Measurements from ENCODE around the gene LRRK2. TPM values are rescaled to one million over a fixed set of nuclear protein-coding genes. Genes with fewer than 3 reads are reported as not detected.

The LRRK2 gene
- total and polyA plus RNA-seq, 2 of the 8 experiments (the other 6 are each of a cell fraction or from before 2014, with no cell fraction given), result 0.06 to 0.13 TPM

DNA sequence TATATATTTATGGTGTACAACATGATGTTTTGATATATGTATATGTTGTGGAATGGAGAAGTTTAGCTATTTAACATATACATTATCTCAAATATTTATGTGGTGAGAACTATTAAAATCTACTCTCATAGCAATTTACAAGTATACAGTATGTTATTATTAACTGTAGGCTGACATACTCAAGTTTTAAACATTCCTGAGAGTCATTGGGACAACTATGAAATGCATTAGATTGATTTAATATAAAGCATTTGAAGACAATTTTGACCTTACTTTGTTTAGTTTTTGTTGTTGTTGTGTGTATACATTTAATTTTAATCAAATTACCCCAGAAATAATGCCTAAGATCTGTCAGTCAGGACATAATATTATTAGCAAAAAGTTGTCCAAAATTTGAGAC lies 99.5 kb downstream of the LRRK2 start:
- H3K27me3 ChIP-seq (replicated peaks in 1 of 4; ENCODE audit: control insufficient read depth in 3 of 4, extremely low read depth in 1 of 4, insufficient read depth in 3 of 4, low read length in 3 of 4), result no peaks in the 10 kb centered on the region
- no peaks in the 10 kb centered on the region for H4K20me1 ChIP-seq (replicated peaks in 1 of 2; ENCODE audit: control insufficient read depth in 1 of 2, insufficient read depth in 2 of 2, low read length in 2 of 2)
- no peaks in the 10 kb centered on the region for H3K9me3 ChIP-seq (ENCODE audit: insufficient read depth in 2 of 2, low read depth in 1 of 2, low read length in 1 of 2)
- no peak overlapping the region for H4K5ac ChIP-seq (ENCODE audit: insufficient read length, low read depth, low read length)
- H3K56ac ChIP-seq (replicated peaks; ENCODE audit: insufficient read length, low read depth, low read length), result no peak overlapping the region
- H3K23ac ChIP-seq (ENCODE audit: insufficient read length), result no peak overlapping the region
- no peak overlapping the region for H3K4ac ChIP-seq (replicated peaks; ENCODE audit: insufficient read length, low read depth, low read length)
- no peak overlapping the region for H2BK12ac ChIP-seq (ENCODE audit: low read depth, low read length)
- no peak overlapping the region for H2BK20ac ChIP-seq (ENCODE audit: low read length)
- no peak overlapping the region for H4K8ac ChIP-seq (ENCODE audit: extremely low read depth, insufficient read depth, low read length)
- H3K9ac ChIP-seq (replicated peaks in 1 of 4; ENCODE audit: extremely low read depth in 1 of 4, low read depth in 3 of 4, low read length in 3 of 4), result no peak overlapping the region
- FAIRE-seq, result no peak
- H3K23me2 ChIP-seq (ENCODE audit: low read depth, low read length), result no peaks in the 10 kb centered on the region
- no peaks in the 10 kb centered on the region for H3K36me3 ChIP-seq (ENCODE audit: control insufficient read depth in 2 of 4, insufficient read depth in 4 of 4, low read length in 3 of 4)
- H4K91ac ChIP-seq (replicated peaks; ENCODE audit: insufficient read length, low read length), result no peak overlapping the region
- ChIA-PET CTCF (ENCODE audit: partially characterized antibody) (interaction anchor here (0.6 to 3.7 kb wide), 8 partner anchors 9 to 207 kb away, joined by 3 to 26 read pairs (median 3); no protein-coding TSS in a partner anchor), POLR2A (ENCODE audit: partially characterized antibody) (no interaction called here)
- DNase-seq (ENCODE audit: low read depth in 1 of 2, low spot score in 2 of 2), result no peak
- no peak overlapping the region for H3K14ac ChIP-seq (ENCODE audit: insufficient read length)
- H3K4me2 ChIP-seq (ENCODE audit: insufficient read depth in 1 of 2, low read depth in 2 of 2, low read length in 2 of 2), result no peak overlapping the region
- no peak overlapping the region for H2BK5ac ChIP-seq (ENCODE audit: low read depth, low read length)
- H3K4me1 ChIP-seq (replicated peaks in 1 of 4; ENCODE audit: control insufficient read depth in 3 of 4, insufficient read depth in 4 of 4, low read length in 3 of 4), result no peaks in the 10 kb centered on the region
- H2BK15ac ChIP-seq (ENCODE audit: low read length), result no peak overlapping the region
- H3K4me3 ChIP-seq (ENCODE audit: extremely low read depth in 1 of 4, insufficient read depth in 2 of 4, low read depth in 3 of 4, low read length in 4 of 4), result no peak overlapping the region
- H2AK5ac ChIP-seq (ENCODE audit: low read depth, low read length), result no peak overlapping the region
- H2BK120ac ChIP-seq (replicated peaks; ENCODE audit: low read depth, low read length), result no peak overlapping the region
- no peak overlapping the region for H2AFZ ChIP-seq (ENCODE audit: low read length)
- no peak overlapping the region for H3K18ac ChIP-seq (ENCODE audit: extremely low read depth, low read length)
- H3K79me2 ChIP-seq (ENCODE audit: control insufficient read depth in 1 of 2, insufficient read depth in 2 of 2, low read length in 2 of 2), result no peaks in the 10 kb centered on the region
- H3K79me1 ChIP-seq (ENCODE audit: low read depth, low read length), result no peaks in the 10 kb centered on the region
- no peak overlapping the region for H3K27ac ChIP-seq (ENCODE audit: low read depth, low read length)
- TF ChIP-seq TAF7 (optimal IDR thresholded peaks at IDR 0.05; ENCODE audit: borderline replicate concordance, low read depth, low read length) (no peak), SIX5 (IDR thresholded peaks at IDR 0.05; ENCODE audit: low read depth, low read length) (no peak), SP4 (IDR thresholded peaks at IDR 0.05; ENCODE audit: low read length) (no peak), RNF2 (IDR thresholded peaks at IDR 0.05; ENCODE audit: borderline replicate concordance, low read depth, low read length, missing control alignments, poor library complexity, severe bottlenecking) (no peak), POLR2A (IDR thresholded peaks at IDR 0.05; ENCODE audit: control extremely low read depth in 1 of 2, low read depth in 2 of 2, low read length in 2 of 2) (no peak), NRF1 (IDR thresholded peaks at IDR 0.05; ENCODE audit: low read depth, low read length) (no peak), TEAD4 (IDR thresholded peaks at IDR 0.05; ENCODE audit: low read depth, low read length) (no peak), EGR1 (IDR thresholded peaks at IDR 0.05; ENCODE audit: borderline replicate concordance, low read depth, low read length) (no peak), YY1 (IDR thresholded peaks at IDR 0.05; ENCODE audit: low read depth, low read length) (no peak)
- TF ChIP-seq, protein P1, sequence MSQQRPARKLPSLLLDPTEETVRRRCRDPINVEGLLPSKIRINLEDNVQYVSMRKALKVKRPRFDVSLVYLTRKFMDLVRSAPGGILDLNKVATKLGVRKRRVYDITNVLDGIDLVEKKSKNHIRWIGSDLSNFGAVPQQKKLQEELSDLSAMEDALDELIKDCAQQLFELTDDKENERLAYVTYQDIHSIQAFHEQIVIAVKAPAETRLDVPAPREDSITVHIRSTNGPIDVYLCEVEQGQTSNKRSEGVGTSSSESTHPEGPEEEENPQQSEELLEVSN (IDR thresholded peaks at IDR 0.05), result no peak
